OCI-LY7 (cell line): Measurements from ENCODE around the gene CHST11.

Source experiments
- EZH2phosphoT487 ChIP-seq: fragments of 200-600 bp; sonication (generic); IDR thresholded peaks from 2 replicates; pipeline ENCODE4 v1.6.1; 2018; ENCODE audit warnings: low read depth, borderline replicate concordance, mild to moderate bottlenecking, mixed run types, antibody characterized with exemption, low read length, moderate library complexity, mixed read lengths
- TF ChIP-seq, protein P1 (sequence below): fragments of 200-600 bp; sonication (generic); conservative IDR thresholded peaks from 2 replicates; pipeline ENCODE4 v1.5.1; 2014; ENCODE audit warnings: mild to moderate bottlenecking, antibody characterized with exemption, low read length, moderate library complexity, mixed read lengths

- TF ChIP-seq, protein P1, sequence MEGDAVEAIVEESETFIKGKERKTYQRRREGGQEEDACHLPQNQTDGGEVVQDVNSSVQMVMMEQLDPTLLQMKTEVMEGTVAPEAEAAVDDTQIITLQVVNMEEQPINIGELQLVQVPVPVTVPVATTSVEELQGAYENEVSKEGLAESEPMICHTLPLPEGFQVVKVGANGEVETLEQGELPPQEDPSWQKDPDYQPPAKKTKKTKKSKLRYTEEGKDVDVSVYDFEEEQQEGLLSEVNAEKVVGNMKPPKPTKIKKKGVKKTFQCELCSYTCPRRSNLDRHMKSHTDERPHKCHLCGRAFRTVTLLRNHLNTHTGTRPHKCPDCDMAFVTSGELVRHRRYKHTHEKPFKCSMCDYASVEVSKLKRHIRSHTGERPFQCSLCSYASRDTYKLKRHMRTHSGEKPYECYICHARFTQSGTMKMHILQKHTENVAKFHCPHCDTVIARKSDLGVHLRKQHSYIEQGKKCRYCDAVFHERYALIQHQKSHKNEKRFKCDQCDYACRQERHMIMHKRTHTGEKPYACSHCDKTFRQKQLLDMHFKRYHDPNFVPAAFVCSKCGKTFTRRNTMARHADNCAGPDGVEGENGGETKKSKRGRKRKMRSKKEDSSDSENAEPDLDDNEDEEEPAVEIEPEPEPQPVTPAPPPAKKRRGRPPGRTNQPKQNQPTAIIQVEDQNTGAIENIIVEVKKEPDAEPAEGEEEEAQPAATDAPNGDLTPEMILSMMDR = no peak
- no peak for TF ChIP-seq EZH2phosphoT487
These were observed 245.0 kb downstream of the CHST11 start for GRCh38 chr12:104701756-104702155.
